Measurements from ENCODE around the gene BCAP29. TPM values are rescaled to one million over a fixed set of nuclear protein-coding genes. Genes with fewer than 3 reads are reported as not detected.

The BCAP29 gene
- total and polyA plus RNA-seq, 7 donors = 37.4 to 72.6 (median 50.5) TPM

GRCh38 chr7:107594961-107595737 is 15.1 kb downstream of the BCAP29 start:
- H3K36me3 ChIP-seq (ENCODE audit: insufficient read depth in 1 of 2, low read depth in 1 of 2) = peaks cover 2 to 55% of the 10 kb centered on the region in 2 donors
- H3K27me3 ChIP-seq (ENCODE audit: insufficient read depth in 3 of 3, low read length in 2 of 3) = no peaks in the 10 kb centered on the region
- 48 to 59% (median 49%) methylated on average over 4 of the region's 4 CpGs for WGBS, 3 donors
- no peaks in the 10 kb centered on the region for H3K9me3 ChIP-seq
- H3K27ac ChIP-seq = peak overlapping the region; percentile 71
- intact Hi-C loops (cut with DNase I) = loop anchor here in 1 of 2 donors (10.0 kb wide), 1 partner anchor 400 kb away; no protein-coding TSS in a partner anchor
- ATAC-seq (peak; percentile 61 to 83 (median 74)), DNase-seq (no peak)
- TF ChIP-seq, protein P1, sequence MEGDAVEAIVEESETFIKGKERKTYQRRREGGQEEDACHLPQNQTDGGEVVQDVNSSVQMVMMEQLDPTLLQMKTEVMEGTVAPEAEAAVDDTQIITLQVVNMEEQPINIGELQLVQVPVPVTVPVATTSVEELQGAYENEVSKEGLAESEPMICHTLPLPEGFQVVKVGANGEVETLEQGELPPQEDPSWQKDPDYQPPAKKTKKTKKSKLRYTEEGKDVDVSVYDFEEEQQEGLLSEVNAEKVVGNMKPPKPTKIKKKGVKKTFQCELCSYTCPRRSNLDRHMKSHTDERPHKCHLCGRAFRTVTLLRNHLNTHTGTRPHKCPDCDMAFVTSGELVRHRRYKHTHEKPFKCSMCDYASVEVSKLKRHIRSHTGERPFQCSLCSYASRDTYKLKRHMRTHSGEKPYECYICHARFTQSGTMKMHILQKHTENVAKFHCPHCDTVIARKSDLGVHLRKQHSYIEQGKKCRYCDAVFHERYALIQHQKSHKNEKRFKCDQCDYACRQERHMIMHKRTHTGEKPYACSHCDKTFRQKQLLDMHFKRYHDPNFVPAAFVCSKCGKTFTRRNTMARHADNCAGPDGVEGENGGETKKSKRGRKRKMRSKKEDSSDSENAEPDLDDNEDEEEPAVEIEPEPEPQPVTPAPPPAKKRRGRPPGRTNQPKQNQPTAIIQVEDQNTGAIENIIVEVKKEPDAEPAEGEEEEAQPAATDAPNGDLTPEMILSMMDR (IDR thresholded peaks at IDR 0.05) = no peak
- H3K4me3 ChIP-seq = no peak overlapping the region
- H3K4me1 ChIP-seq = peaks cover 16% of the 10 kb centered on the region

GRCh38 chr7:107596881-107597581 is 17.0 kb downstream of the BCAP29 start:
- DNase-seq (no peak), ATAC-seq (peak in 2 of 4 donors; percentile 49 to 50)
- intact Hi-C loops (cut with DNase I) = loop anchor here in 1 of 2 donors (10.0 kb wide), 1 partner anchor 402 kb away; no protein-coding TSS in a partner anchor
- Histone ChIP-seq H3K36me3 (ENCODE audit: insufficient read depth in 1 of 2, low read depth in 1 of 2) (peaks cover 2 to 70% of the 10 kb centered on the region in 2 donors), H3K4me1 (peaks cover 16% of the 10 kb centered on the region), H3K4me3 (no peak overlapping the region), H3K9me3 (no peaks in the 10 kb centered on the region), H3K27me3 (ENCODE audit: insufficient read depth in 3 of 3, low read length in 2 of 3) (no peaks in the 10 kb centered on the region), H3K27ac (peak overlapping the region; percentile 46)
- TF ChIP-seq, protein P1 (IDR thresholded peaks at IDR 0.05) = no peak
- 61 to 73% (median 65%) methylated on average over 5 of the region's 5 CpGs for WGBS, 3 donors

DNA sequence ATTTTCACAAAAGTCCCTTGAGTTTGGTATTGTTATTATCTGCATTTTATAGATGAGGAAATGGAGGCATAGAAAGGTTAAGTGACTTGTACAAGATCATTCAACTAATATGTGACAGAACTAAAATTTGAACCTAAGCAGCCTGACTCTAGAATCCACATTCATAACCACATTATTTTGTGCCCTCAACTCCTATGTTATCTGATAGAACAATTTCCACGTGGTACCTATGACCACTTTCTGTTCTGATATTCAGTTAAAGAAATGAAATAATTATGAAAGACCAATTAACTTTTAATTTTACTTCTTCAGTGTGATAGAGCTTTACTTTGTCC is 17.5 kb downstream of the BCAP29 start:
- Histone ChIP-seq H3K9me3 (no peaks in the 10 kb centered on the region), H3K4me3 (no peak overlapping the region), H3K27ac (peak overlapping the region; percentile 46), H3K36me3 (ENCODE audit: insufficient read depth in 1 of 2, low read depth in 1 of 2) (peaks cover 2 to 72% of the 10 kb centered on the region in 2 donors), H3K4me1 (peaks cover 16% of the 10 kb centered on the region), H3K27me3 (ENCODE audit: insufficient read depth in 3 of 3, low read length in 2 of 3) (no peaks in the 10 kb centered on the region)
- TF ChIP-seq, protein P1 (IDR thresholded peaks at IDR 0.05) = no peak
- no peak for DNase-seq
- no peak for ATAC-seq
- WGBS, 3 donors = 85 to 93% (median 88%) methylated on average over 1 of the region's 1 CpG
- intact Hi-C loops (cut with DNase I) = loop anchor here in 1 of 2 donors (10.0 kb wide), 1 partner anchor 403 kb away; no protein-coding TSS in a partner anchor

GRCh38 chr7:107597953-107598352 is 17.9 kb downstream of the BCAP29 start:
- H3K36me3 ChIP-seq (ENCODE audit: insufficient read depth in 1 of 2, low read depth in 1 of 2) = peaks cover 2 to 72% of the 10 kb centered on the region in 2 donors
- no peak for DNase-seq
- 61 to 78% (median 78%) methylated on average over 4 of the region's 4 CpGs for WGBS, 3 donors

More at GRCh38 chr7:107597953-107598352, 17.9 kb downstream of the BCAP29 start:
- no peaks in the 10 kb centered on the region for H3K9me3 ChIP-seq
- no peak for ATAC-seq
- H3K4me3 ChIP-seq = no peak overlapping the region
- H3K27ac ChIP-seq = no peak overlapping the region
- TF ChIP-seq, protein P1 (IDR thresholded peaks at IDR 0.05) = no peak
- intact Hi-C loops (cut with DNase I) = loop anchor here in 1 of 2 donors (10.0 kb wide), 1 partner anchor 403 kb away; no protein-coding TSS in a partner anchor
- H3K27me3 ChIP-seq (ENCODE audit: insufficient read depth in 3 of 3, low read length in 2 of 3) = no peaks in the 10 kb centered on the region
- peaks cover 16% of the 10 kb centered on the region for H3K4me1 ChIP-seq

Data from psoas muscle (tissue), 8 donors.